8988T (cell line): ENCODE measurements around the gene CA4.
A peak's percentile ranks its signal among the peaks of the same experiment; 100 is the strongest.

ENCODE experiments used
- DNase-seq: peaks from one replicate; pipeline ENCODE4 v3.0.0; 2011

Gene CA4

DNA sequence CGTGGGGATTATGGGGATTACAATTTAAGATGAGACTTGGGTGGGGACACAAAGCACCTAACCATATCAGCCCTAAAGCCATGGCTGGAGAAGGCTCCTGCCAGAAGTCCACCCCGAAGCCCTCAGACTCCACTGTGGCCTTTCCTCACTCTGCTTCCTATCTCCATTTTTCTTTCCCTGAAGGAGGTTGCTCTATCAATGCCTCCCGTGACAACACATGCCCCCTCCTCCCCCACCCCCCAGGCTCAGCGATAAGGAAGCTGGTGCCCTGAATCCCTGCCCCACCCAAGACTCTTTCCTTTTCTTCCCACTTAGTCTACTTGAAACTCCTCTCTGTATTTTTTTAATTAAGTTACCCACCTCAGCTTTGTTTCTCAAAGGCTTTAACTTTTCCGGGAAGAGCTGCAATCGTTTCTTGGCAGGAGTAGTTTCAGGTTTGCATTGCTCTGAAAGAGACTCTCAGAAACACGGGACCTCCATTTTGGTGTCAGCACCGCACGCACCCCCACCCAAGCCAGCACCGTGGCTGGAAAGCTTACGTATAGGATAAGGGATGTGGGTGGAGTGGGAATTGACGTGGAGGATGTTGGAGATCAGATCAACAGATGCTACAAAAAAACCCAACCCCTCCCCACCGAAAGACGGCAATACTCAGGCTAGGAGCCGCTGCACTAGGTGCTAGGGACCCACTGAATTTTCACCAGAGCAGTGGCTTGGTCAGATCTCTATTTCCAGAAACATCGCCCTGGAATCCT is 15.2 kb upstream of the CA4 start:
- DNase-seq: no peak

DNA sequence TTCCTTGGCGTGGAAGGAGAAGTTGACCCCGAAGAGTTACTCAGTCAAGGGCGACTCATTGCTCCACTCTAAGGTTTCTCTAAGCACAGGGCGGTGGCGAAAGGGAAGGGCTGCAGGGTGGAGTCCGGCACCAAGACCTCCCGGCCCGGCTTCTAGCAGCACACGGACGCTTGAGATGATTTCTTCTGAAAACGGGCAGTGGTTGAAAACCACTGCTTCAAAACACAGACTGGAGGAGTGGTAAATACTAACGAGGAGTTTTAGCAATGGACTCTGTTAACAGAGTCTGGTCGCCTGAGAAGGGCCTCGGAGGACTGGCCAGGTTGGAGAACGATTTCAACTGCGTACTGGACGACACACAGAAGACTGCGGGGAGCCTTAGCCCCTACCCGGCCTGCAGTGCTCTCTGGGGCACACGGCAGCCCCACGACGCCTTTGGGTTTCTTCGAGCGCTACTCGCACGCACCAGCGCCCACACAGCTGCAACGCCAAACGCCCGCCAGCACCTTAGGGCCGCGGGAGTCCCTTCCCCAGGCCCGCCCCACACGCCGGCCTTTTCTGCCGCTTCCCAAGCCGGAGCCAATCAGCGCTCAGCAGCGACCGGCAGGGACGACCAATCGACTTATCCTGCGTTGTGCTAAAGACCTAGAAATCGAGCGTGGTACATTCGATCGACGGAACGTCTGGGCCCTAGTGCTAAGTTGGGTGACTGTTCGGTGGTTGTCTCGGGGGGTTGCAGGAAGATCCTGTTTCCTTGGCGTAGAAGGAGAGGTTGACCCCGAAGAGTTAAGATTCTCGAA is 14.4 kb upstream of the CA4 start:
- DNase-seq: peak; percentile 96

DNA sequence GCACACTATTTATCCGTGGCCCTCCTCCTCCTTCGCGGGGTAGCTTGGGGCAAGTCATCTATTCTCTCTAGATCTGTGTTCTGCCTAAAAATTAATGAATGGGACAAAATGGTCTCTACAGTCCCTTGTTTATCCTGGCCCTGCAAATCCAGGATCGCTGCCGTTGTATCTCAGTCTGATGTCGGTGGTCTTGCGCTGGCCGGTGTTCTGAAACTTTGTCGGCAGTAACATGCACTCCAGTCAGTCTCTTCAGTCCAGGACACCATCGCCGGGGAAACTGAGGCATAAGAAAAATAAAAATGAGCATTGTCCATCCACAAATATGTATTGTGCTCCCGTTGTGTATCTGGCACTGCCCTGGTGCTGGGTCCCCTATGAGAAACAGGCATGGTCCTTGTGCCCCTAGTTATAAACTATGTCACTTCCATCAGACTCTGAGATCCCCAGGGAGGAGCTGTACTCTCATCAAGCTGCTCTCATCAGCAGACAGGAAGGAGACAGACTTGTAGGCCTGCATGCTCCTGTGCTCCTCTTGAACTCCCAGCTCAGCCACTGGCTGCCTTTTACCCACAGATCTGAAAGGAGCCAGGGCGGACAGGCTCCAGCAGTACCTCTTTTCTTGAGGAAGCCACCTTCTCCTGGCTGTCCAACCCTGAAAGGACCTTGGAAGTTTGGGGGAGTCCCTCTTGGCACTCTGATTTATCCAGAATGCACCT is 13.7 kb upstream of the CA4 start:
- no peak for DNase-seq

GRCh38 chr17:60137731-60138130 is 12.0 kb upstream of the CA4 start:
- DNase-seq: no peak

DNA sequence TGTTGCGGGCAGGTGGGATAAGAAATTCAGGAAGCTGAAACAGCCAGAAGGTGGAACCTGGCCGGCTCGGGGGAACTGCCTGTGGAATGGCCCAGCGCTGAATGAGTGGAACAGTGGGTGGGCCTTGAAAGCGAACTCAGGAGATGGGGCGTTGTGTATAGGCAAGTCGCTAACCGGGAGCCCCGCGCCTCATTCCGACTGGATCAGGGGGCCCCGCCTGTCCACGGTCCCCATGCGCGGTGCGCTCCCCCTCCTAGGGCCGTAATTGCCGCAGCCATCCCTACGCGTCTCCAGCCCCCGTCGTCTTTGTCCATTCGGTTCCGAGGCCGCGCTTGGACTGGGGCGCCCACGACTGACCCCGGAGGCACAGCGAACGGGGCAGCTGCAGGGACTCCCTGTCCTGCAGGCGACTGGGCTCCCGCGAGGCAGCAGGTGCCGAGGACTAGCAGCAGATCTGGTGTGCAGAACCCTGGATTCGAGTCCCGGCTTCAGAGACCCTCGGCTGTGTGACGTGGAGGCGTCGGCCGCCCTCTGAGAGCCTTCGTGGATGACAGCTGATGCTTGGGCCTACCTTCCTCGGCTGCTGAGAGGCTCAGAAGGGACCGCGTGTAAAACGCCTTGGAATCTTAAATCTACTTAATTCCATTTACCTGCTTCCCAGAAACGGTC is 10.9 kb upstream of the CA4 start:
- no peak for DNase-seq

GRCh38 chr17:60139438-60140285 is 10.1 kb upstream of the CA4 start:
- DNase-seq: no peak

GRCh38 chr17:60141111-60142018 is 8.4 kb upstream of the CA4 start:
- DNase-seq: no peak

GRCh38 chr17:60142872-60143499 is 6.8 kb upstream of the CA4 start:
- DNase-seq: no peak

GRCh38 chr17:60145006-60145935 is 4.5 kb upstream of the CA4 start:
- DNase-seq: peak; percentile 14

GRCh38 chr17:60146206-60146605 is 3.6 kb upstream of the CA4 start:
- DNase-seq: no peak

DNA sequence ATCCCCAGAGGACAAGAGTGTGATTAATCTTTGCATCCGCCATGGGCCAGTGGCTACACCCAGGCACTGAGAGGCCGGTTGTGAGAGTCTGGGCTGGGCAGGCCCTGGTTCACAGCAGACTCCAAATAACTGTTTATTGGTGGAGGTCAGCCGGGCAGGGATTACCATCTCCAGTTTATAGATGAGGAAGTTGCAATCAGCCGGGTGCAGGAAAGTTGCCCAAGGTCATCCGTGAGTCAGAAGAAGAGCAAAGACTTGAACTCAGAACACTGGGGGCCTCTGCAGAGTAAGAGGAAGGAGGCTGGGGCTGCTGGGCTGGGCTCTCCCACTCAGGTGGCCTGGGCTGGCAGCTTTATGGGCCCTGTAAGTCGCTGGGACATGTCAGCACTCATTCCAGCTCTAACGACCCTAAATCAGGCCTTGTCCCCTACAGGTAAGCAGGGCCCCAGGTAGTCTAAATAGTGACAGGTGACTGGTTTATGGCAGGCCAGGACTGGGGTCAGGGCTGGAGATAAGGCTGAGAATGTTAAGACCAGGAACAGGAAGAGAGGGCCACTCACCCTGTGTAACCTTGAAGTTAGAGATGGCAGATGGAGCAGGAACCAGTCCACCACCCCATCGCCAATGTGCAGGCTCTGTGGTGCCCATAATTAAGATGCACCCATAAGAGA is 2.1 kb upstream of the CA4 start:
- DNase-seq: no peak

DNA sequence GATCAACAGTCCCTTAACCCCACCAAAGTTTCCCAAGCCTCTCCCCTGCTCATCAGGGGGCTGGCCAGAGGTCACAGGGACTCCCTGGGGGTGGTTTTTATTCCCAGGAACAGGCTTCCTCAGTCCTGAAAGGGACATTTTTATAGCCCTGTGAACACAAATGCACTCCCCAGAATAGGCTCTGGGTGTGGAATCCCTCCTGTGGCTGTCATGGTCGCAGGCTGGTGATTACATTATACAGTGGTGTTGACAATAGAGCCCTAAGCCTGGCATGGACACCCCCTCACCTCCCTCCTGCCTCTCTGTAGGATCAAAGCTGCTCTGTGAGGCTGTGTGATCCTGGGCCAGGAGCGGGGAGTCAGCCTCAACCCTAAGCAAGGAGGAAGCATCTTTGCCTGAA is 1.4 kb upstream of the CA4 start:
- DNase-seq: no peak

- no peak for DNase-seq
Observed at GRCh38 chr17:60151355-60151754, 1.6 kb downstream of the CA4 start.

DNA sequence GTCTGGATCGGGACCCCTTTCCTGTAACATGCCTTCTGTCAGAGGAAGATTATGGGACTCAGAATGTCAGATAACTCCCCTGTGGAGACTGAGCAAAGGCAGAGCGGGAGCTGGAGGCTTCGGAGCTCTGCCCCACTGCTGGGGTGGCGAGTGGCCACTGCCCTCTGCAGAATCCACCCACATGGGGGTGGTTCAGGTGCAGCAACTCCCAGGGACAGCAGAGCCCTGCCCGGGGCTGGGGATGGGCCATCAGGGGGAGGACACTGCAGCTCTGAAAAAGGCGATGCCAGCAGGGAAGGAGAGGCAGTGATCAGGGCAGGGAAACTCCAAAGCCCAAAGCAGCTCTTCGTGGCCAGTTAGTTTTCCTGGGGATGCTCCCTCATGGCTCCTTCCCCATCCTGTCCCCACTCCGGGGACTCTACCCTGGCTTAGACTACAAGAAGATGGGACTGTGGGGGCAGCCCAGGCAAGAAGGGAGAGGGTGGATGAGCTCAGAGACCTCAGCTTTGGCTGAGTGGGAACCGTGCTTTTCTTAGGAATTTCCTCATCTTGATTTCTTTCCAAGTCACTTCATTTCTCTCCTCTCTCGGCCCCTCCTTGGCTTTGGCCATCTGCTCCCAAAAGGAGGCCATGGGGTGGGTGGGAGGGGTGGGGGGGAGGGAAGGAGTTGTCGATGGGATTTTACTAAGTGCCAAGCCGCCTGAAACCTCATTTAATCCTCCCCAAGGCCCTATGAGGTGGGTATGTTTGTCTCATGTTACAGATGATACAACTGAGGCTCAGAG is 4.0 kb downstream of the CA4 start:
- DNase-seq: no peak

DNA sequence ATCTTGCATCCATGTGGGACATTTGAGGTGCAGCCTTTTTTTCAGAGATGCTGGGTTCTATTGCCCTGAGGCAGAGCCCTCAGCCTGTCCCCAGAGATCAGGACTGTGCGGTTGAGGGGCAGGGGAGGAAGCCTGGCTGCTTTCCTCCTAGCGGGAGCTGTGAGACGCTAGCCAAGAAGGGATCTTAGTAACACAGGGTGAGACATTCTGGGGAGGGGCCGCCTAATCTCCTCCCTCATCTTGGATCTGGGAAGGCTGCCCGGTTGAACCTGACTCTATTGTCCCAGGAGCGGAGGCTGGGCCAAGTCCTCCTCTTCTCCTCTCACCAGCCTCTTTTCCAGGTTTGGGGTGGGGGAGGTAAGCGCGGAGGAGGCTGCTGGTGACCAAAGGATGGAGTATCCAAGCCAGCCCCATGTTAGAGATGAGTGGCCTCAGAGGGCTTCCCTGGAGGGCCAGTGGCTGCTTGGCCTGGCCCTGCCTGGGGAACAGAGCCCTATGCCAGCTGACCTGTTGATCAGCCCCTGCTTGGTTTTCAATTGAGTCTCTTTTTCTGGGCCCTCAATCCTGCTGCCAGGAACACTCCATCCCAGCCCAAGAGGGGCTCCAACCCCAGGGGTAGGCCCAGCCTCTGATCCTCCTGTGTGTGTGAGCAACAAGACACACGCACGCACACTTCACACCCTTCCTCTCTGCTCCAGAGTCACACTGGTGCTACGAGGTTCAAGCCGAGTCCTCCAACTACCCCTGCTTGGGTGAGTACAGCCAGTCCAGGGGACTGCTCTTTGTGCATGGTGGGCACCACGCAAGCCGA is 5.0 kb downstream of the CA4 start:
- DNase-seq: no peak

DNA sequence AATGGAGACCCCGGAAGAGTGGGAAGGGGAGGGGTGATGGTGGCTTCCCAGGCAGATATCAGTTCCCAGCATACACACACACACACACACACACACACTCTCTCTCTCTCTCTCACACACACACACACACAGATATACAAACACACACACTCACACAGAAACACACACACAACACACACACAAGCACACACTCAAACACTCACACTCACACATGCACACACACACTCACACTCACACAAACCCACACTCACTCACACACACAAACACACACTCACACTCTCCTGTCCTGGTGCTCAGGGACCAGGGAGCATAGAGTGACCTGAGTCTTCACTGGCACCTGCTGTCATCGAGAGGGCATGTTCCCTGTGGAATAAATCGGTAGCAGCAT is 5.6 kb downstream of the CA4 start:
- no peak for DNase-seq

- no peak for DNase-seq
Observed at GRCh38 chr17:60155815-60156214, 6.0 kb downstream of the CA4 start.
